ENCODE measurements around the gene COL8A2.

Gene COL8A2

DNA sequence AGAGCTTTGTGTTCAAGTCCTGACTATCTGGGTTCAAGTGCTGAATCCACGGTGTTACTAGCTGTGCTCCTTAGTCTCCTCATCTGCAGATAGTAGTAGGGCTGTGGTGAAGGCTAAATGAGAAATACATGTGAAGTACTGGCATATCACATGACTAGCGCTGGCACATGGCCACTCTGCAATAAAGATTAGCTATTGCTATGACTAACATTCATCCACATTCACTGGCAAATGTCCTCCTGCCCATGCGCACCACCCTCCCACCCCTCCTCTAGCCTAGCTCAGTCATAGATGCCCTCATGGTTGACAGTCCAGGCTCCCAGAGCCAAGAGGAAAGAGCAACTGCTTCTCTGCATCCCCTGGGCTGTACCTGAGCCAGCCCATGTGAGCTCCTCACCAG lies 8.5 kb upstream of the COL8A2 start:
- DNase-seq (ENCODE audit: low read depth in 1 of 2, low spot score in 1 of 2) = no peak
- TF ChIP-seq POLR2AphosphoS5 (IDR thresholded peaks at IDR 0.05; ENCODE audit: low read depth) (no peak), SPI1 (IDR thresholded peaks at IDR 0.05; ENCODE audit: borderline replicate concordance, low read depth) (no peak), REST (IDR thresholded peaks at IDR 0.05; ENCODE audit: insufficient replicate concordance, low read depth) (no peak), CTCF (IDR thresholded peaks at IDR 0.05; ENCODE audit: insufficient read depth, low read length) (no peak), GABPA (IDR thresholded peaks at IDR 0.05; ENCODE audit: low read depth) (no peak)
- Histone ChIP-seq H3K4me3 (replicated peaks; ENCODE audit: insufficient read depth, low read length) (no peak overlapping the region), H3K27me3 (ENCODE audit: insufficient read depth, poor library complexity, severe bottlenecking) (no peaks in the 10 kb centered on the region), H3K27ac (replicated peaks) (no peak overlapping the region)

- H3K4me3 ChIP-seq (replicated peaks; ENCODE audit: insufficient read depth, low read length) = no peak overlapping the region
- no peak for DNase-seq (ENCODE audit: low read depth in 1 of 2, low spot score in 1 of 2)
These were observed 7.0 kb upstream of the COL8A2 start for GRCh38 chr1:36132029-36132428.

DNA sequence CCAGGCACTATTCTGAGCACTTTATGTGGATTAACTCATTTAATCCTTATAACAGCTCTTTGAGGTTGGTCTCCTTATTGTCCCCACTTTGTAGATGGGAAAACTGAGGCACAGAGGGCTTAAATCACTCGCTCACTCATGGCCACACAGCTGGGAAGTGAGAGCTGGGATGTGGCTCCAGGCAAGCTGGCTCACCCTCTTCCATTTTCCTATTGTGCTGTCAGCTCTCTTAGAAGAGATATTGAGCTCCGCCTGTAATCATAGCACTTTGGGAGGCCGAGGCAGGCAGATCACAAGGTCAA lies 3.8 kb upstream of the COL8A2 start:
- no peak overlapping the region for H3K27ac ChIP-seq (replicated peaks)
- H3K4me3 ChIP-seq (replicated peaks; ENCODE audit: insufficient read depth, low read length) = no peak overlapping the region
- H3K27me3 ChIP-seq (ENCODE audit: insufficient read depth, poor library complexity, severe bottlenecking) = peaks cover 17% of the 10 kb centered on the region
- TF ChIP-seq CTCF (IDR thresholded peaks at IDR 0.05; ENCODE audit: insufficient read depth, low read length) = no peak
- TF ChIP-seq REST (IDR thresholded peaks at IDR 0.05; ENCODE audit: insufficient replicate concordance, low read depth) = no peak
- TF ChIP-seq GABPA (IDR thresholded peaks at IDR 0.05; ENCODE audit: low read depth) = no peak
- DNase-seq (ENCODE audit: low read depth in 1 of 2, low spot score in 1 of 2) = no peak

More at GRCh38 chr1:36132029-36132428, 7.0 kb upstream of the COL8A2 start:
- Histone ChIP-seq H3K27ac (replicated peaks) (no peak overlapping the region), H3K27me3 (ENCODE audit: insufficient read depth, poor library complexity, severe bottlenecking) (no peaks in the 10 kb centered on the region)
- TF ChIP-seq GABPA (IDR thresholded peaks at IDR 0.05; ENCODE audit: low read depth) (no peak), REST (IDR thresholded peaks at IDR 0.05; ENCODE audit: insufficient replicate concordance, low read depth) (no peak), CTCF (IDR thresholded peaks at IDR 0.05; ENCODE audit: insufficient read depth, low read length) (no peak), SPI1 (IDR thresholded peaks at IDR 0.05; ENCODE audit: borderline replicate concordance, low read depth) (no peak), POLR2AphosphoS5 (IDR thresholded peaks at IDR 0.05; ENCODE audit: low read depth) (no peak)
